ENCODE data around the gene DOCK6.

The DOCK6 gene

DNA sequence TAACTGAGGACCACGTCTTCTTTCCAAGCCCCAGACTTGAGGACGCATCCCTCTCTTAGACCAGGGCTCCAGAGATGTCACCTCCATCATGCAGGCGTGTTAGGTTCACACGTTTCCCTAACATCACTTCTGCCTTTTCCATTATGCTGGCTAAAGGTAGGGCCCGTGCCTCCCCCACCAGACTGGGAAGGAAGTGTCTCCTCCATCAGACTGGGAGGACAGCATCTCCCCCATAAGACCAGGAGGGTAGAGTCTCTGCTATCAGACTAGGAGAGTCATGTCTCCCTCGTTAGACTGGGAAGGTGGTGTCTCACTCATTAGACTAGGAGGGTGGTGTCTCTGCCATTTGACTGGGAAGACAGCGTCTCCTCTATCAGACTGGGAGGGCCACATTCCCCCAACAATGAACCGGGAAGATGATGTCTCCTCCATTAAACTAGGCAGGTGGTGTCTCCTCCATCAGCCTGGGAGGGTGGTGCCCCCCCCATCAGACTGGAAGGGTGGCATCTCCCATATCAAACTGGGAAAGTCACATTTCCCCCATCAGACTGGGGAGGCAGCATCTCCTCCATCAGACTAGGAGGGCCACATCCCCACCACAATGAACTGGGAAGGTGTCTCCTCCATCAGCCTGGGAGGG is 88.7 kb downstream of the DOCK6 start:
- no peaks in the 10 kb centered on the region for H3K4me1 ChIP-seq (ENCODE audit: control insufficient read depth in 1 of 2, insufficient read depth in 1 of 2, low read depth in 1 of 2, low read length in 1 of 2)
- no peak overlapping the region for H3K27ac ChIP-seq
- TF ChIP-seq, protein P1, sequence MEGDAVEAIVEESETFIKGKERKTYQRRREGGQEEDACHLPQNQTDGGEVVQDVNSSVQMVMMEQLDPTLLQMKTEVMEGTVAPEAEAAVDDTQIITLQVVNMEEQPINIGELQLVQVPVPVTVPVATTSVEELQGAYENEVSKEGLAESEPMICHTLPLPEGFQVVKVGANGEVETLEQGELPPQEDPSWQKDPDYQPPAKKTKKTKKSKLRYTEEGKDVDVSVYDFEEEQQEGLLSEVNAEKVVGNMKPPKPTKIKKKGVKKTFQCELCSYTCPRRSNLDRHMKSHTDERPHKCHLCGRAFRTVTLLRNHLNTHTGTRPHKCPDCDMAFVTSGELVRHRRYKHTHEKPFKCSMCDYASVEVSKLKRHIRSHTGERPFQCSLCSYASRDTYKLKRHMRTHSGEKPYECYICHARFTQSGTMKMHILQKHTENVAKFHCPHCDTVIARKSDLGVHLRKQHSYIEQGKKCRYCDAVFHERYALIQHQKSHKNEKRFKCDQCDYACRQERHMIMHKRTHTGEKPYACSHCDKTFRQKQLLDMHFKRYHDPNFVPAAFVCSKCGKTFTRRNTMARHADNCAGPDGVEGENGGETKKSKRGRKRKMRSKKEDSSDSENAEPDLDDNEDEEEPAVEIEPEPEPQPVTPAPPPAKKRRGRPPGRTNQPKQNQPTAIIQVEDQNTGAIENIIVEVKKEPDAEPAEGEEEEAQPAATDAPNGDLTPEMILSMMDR (IDR thresholded peaks at IDR 0.05) = no peak
- no peaks in the 10 kb centered on the region for H3K36me3 ChIP-seq
- no peaks in the 10 kb centered on the region for H3K27me3 ChIP-seq
- H3K4me3 ChIP-seq (ENCODE audit: low read depth in 1 of 2, low read length in 1 of 2) = no peak overlapping the region
- no peaks in the 10 kb centered on the region for H3K9me3 ChIP-seq

DNA sequence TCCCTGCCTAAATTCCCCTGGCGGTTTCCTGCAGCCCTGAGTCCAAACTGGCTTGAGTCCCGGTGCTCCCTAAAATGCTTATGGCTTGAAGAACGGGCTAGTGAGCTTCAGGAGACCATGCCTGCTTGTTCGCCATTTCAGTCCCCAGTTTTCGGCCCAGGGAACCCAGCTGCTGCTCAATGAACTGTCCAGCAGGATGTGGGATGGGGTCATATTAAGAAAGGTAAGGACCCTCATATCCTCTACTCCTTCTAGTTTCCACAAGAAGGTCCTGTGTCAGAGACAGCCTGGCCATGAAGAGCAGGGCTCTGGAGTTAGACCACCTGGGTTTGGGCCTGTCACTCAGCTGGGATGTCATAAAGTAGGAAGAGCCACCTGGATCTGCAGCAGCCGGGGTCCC is 89.7 kb downstream of the DOCK6 start:
- H3K4me1 ChIP-seq (ENCODE audit: control insufficient read depth in 1 of 2, insufficient read depth in 1 of 2, low read depth in 1 of 2, low read length in 1 of 2) = no peaks in the 10 kb centered on the region
- no peaks in the 10 kb centered on the region for H3K9me3 ChIP-seq
- H3K4me3 ChIP-seq (ENCODE audit: low read depth in 1 of 2, low read length in 1 of 2) = no peak overlapping the region
- TF ChIP-seq, protein P1 (IDR thresholded peaks at IDR 0.05) = no peak
- H3K27ac ChIP-seq = no peak overlapping the region
- no peaks in the 10 kb centered on the region for H3K36me3 ChIP-seq
- H3K27me3 ChIP-seq = no peaks in the 10 kb centered on the region

DNA sequence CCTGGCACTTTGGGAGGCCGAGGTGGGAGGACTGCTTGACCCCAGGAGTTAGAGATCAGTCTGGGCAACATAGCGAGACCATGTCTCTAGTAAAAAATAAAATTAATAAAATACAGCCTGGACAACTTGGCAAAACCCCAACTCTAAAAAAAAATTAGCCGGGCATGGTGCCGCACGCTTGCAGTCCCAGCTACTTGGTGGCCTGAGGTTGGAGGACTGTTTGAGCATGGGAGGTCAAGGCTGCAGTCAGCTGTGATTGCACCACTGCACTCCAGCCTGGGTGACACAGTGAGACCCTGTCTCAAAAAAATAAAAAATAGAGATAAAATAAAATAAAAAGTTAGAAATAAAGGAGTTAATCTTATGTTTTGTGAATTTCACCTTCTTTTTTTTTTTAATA is 91.2 kb downstream of the DOCK6 start:
- Histone ChIP-seq H3K36me3 (no peaks in the 10 kb centered on the region), H3K9me3 (no peaks in the 10 kb centered on the region), H3K27ac (no peak overlapping the region), H3K4me3 (ENCODE audit: low read depth in 1 of 2, low read length in 1 of 2) (no peak overlapping the region), H3K4me1 (ENCODE audit: control insufficient read depth in 1 of 2, insufficient read depth in 1 of 2, low read depth in 1 of 2, low read length in 1 of 2) (no peaks in the 10 kb centered on the region), H3K27me3 (no peaks in the 10 kb centered on the region)
- TF ChIP-seq, protein P1 (IDR thresholded peaks at IDR 0.05) = no peak

DNA sequence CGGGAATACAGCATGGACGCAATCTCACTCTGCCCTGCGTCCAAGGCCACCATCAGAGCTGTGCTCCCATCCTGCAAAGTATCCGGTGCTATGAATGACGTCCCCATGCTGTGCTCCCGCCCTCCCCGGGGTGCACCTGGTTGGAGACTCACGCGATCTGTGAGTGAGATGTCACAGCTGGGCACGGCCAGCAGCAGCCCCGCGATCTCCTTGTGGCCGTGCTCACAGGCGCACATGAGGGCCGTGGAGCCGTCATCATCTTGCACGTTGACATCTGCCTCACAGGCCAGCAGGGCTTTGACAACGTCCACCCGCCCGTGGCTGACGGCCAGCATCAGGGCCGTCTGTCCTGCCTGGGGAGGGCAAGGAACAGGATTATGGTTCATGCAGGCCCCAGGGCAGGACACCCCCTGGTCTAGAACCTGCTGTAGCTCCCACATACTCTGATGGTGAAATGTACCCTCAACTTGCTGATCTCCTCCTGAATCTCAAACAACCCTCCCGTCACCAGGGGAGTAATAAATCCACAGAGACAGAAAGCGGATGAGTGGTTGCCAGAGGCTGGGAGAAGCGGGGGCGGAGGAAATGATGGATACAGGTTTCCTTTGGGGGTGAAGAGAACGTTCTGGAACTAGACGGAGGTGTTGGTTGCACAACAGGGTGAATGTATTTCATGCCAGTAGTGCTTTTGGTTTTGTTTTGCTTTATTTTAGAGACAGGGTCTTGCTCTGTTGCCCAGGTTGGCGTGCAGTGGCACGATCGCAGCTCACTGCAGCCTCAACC is 92.2 kb downstream of the DOCK6 start:
- Histone ChIP-seq H3K36me3 (no peaks in the 10 kb centered on the region), H3K9me3 (no peaks in the 10 kb centered on the region), H3K4me3 (ENCODE audit: low read depth in 1 of 2, low read length in 1 of 2) (no peak overlapping the region), H3K4me1 (ENCODE audit: control insufficient read depth in 1 of 2, insufficient read depth in 1 of 2, low read depth in 1 of 2, low read length in 1 of 2) (no peaks in the 10 kb centered on the region), H3K27me3 (no peaks in the 10 kb centered on the region), H3K27ac (no peak overlapping the region)
- TF ChIP-seq, protein P1 (IDR thresholded peaks at IDR 0.05) = no peak

DNA sequence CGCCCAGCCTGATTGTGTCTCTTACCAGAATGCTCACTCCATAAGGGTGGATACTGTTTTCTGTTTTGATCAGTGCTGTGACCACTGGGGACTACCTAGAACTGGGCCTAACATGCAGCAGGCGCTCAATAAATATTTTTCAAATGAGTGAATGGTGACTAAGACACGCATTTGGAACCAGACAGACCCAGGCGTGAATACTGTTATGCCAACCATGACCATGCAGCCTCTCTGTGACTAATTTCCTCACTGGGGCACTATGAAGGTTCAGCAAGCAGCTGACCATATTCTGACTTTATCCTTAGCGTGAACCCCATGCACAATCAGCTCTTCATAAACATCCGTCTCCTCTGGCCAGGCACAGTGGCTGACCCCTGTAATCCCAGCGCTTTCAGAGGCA is 93.8 kb downstream of the DOCK6 start:
- TF ChIP-seq, protein P1 (IDR thresholded peaks at IDR 0.05) = no peak
- Histone ChIP-seq H3K27ac (no peak overlapping the region), H3K4me1 (ENCODE audit: control insufficient read depth in 1 of 2, insufficient read depth in 1 of 2, low read depth in 1 of 2, low read length in 1 of 2) (no peaks in the 10 kb centered on the region), H3K36me3 (no peaks in the 10 kb centered on the region), H3K9me3 (no peaks in the 10 kb centered on the region), H3K4me3 (ENCODE audit: low read depth in 1 of 2, low read length in 1 of 2) (no peak overlapping the region), H3K27me3 (no peaks in the 10 kb centered on the region)
